HG02610 (cell line): ENCODE results near the gene AOPEP.

Source experiments
- ATAC-seq: cut with Tn5 transposase; IDR thresholded peaks from one replicate; pipeline ENCODE4 v1.9.1; 2021; ENCODE audit warnings: mild to moderate bottlenecking, moderate library complexity; ENCODE audit not compliant: unreplicated experiment

The AOPEP gene

GRCh38 chr9:94760010-94760409 lies 33.5 kb downstream of the AOPEP start:
- ATAC-seq = no peak

- ATAC-seq = no peak
Observed at GRCh38 chr9:94760660-94761059, 34.2 kb downstream of the AOPEP start.

- ATAC-seq = no peak
Observed at GRCh38 chr9:94761481-94761880, 35.0 kb downstream of the AOPEP start.

GRCh38 chr9:94767331-94768072 lies 41.0 kb downstream of the AOPEP start:
- ATAC-seq = no peak

- no peak for ATAC-seq
Observed at GRCh38 chr9:94768766-94769165, 42.3 kb downstream of the AOPEP start.

GRCh38 chr9:94770334-94770733 lies 43.8 kb downstream of the AOPEP start:
- ATAC-seq = no peak

- ATAC-seq = no peak
Observed at GRCh38 chr9:94771096-94771495, 44.6 kb downstream of the AOPEP start.

GRCh38 chr9:94772144-94772543 lies 45.6 kb downstream of the AOPEP start:
- no peak for ATAC-seq

GRCh38 chr9:94772639-94773303 lies 46.3 kb downstream of the AOPEP start:
- ATAC-seq = no peak

GRCh38 chr9:94773655-94774054 lies 47.2 kb downstream of the AOPEP start:
- no peak for ATAC-seq

- no peak for ATAC-seq
Observed at GRCh38 chr9:94778013-94778412, 51.5 kb downstream of the AOPEP start.

GRCh38 chr9:94779031-94779430 lies 52.5 kb downstream of the AOPEP start:
- no peak for ATAC-seq

- no peak for ATAC-seq
Observed at GRCh38 chr9:94779693-94780290, 53.3 kb downstream of the AOPEP start.

GRCh38 chr9:94780516-94780950 lies 54.0 kb downstream of the AOPEP start:
- no peak for ATAC-seq

- ATAC-seq = no peak
Observed at GRCh38 chr9:94782355-94783101, 56.0 kb downstream of the AOPEP start.

GRCh38 chr9:94783102-94783682 lies 56.7 kb downstream of the AOPEP start:
- peak; percentile 41 for ATAC-seq

- no peak for ATAC-seq
Observed at GRCh38 chr9:94783928-94784327, 57.4 kb downstream of the AOPEP start.

GRCh38 chr9:94785215-94786169 lies 59.0 kb downstream of the AOPEP start:
- ATAC-seq = no peak

GRCh38 chr9:94786586-94786985 lies 60.1 kb downstream of the AOPEP start:
- ATAC-seq = no peak

- ATAC-seq = no peak
Observed at GRCh38 chr9:94787266-94787665, 60.8 kb downstream of the AOPEP start.
